ENCODE measurements around the gene UCKL1. TPM values are rescaled to one million over a fixed set of nuclear protein-coding genes. Genes with fewer than 3 reads are reported as not detected.

Gene UCKL1
- total RNA-seq, 6 donors from 2014 or later, result 23.0 to 103 (median 37.3) TPM

DNA sequence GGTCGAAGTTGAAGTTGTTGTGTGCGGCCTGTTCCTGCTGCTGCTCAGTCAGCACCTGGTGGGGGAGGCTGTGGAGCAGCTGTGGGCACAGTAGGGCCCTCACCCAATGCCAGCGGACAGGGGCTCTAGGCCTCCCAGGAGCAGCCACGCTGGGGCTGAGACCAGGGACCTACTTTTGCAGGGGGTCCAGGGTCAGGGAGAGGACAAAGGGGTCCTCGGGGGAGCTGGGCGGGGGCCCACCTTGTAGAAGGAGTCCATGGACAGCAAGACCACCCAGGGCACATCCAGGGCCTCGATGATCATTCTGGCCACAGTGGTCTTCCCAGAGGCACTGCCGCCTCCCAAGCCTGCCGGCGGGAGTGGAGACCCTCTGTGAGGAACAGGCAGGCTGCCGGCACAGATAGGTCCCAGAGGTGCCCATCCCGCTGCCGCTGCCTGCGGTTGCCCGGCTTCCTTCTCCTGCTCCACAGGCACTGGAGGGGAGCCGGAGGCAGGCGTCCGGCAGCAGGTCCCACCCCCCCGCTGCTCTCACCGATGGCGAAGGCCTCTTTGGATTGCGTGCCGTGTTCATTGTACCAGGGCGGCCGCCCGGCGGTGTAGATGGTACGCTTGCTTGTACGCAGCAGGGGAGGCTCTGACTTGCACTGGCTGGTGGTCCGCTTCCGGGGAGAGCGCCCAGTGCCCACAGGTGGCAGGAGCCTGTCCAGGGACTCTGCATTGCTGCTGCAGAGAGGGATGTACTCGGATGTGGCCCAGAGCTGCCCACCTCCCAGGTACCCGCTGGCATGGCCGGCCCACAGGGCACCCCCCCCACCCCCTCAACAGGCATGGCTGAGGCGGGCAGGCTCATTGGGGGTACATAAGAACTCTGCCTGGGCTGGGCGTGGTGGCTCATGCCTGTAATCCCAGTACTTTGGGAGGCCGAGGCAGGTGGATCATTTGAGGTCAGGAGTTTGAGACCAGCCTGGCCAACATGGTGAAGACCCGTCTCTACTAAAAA is 10.0 kb downstream of the UCKL1 start:
- 95 to 99% methylated on average over 19 to 39 of the region's 39 CpGs for WGBS, 2 donors
- ATAC-seq (ENCODE audit: low FRiP score in 2 of 2) (no peak), DNase-seq (peak in 1 of 2 donors; percentile 85)
- Histone ChIP-seq H3K4me1 (peaks cover 50 to 68% (median 56%) of the 10 kb centered on the region in 4 donors), H3K27ac (no peak overlapping the region), H3K4me3 (no peak overlapping the region), H3K27me3 (no peaks in the 10 kb centered on the region), H3K9me3 (no peaks in the 10 kb centered on the region), H3K36me3 (peaks cover 0 to 41% (median 32%) of the 10 kb centered on the region in 4 donors)
- TF ChIP-seq, protein P1, sequence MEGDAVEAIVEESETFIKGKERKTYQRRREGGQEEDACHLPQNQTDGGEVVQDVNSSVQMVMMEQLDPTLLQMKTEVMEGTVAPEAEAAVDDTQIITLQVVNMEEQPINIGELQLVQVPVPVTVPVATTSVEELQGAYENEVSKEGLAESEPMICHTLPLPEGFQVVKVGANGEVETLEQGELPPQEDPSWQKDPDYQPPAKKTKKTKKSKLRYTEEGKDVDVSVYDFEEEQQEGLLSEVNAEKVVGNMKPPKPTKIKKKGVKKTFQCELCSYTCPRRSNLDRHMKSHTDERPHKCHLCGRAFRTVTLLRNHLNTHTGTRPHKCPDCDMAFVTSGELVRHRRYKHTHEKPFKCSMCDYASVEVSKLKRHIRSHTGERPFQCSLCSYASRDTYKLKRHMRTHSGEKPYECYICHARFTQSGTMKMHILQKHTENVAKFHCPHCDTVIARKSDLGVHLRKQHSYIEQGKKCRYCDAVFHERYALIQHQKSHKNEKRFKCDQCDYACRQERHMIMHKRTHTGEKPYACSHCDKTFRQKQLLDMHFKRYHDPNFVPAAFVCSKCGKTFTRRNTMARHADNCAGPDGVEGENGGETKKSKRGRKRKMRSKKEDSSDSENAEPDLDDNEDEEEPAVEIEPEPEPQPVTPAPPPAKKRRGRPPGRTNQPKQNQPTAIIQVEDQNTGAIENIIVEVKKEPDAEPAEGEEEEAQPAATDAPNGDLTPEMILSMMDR (IDR thresholded peaks at IDR 0.05), result no peak
- no peak for TF ChIP-seq EP300 (IDR thresholded peaks at IDR 0.05)
- no peak for TF ChIP-seq POLR2AphosphoS5 (IDR thresholded peaks at IDR 0.05)
- TF ChIP-seq POLR2A (IDR thresholded peaks at IDR 0.05), result no peak

DNA sequence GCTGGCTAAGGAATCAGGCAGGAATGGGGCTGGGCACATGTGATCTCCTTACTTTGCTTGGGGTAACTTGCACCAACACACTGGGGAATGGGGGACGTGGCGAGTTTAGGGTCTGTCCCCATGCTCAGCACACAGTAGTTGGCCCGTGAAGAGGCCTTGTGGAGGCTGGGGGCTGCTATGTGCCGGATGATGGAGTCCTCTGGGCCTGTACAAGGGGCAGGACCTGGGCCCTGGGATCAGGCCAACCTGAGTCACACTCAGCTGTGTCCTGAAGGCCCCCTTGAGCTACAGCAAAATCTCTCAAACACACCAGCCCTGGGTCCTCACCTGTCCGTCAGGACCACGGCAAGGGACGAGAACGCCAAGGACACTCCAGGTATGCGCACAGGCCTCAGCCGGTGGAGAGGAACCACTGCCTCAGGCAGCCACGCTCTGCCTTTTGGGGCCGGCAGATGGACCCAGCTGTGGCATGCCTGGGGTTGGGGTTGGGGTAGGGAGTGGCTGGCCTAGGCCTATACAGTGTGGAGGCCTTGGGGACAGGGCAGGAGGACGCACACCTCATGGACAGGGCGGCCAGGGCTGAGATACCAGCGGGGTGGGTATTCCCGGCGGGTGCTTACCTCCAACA is 11.1 kb downstream of the UCKL1 start:
- DNase-seq (peak in 1 of 2 donors; percentile 50), ATAC-seq (ENCODE audit: low FRiP score in 2 of 2) (no peak)
- TF ChIP-seq POLR2AphosphoS5 (IDR thresholded peaks at IDR 0.05) (no peak), POLR2A (IDR thresholded peaks at IDR 0.05) (no peak), EP300 (IDR thresholded peaks at IDR 0.05) (no peak)
- TF ChIP-seq, protein P1 (IDR thresholded peaks at IDR 0.05), result no peak
- Histone ChIP-seq H3K27ac (peak overlapping the region in 1 of 4 donors; percentile 84), H3K36me3 (peaks cover 7 to 52% (median 43%) of the 10 kb centered on the region in 4 donors), H3K4me3 (no peak overlapping the region), H3K4me1 (peaks cover 41 to 61% (median 46%) of the 10 kb centered on the region in 4 donors), H3K9me3 (no peaks in the 10 kb centered on the region), H3K27me3 (no peaks in the 10 kb centered on the region)
- 93 to 96% methylated on average over 5 to 16 of the region's 17 CpGs for WGBS, 2 donors

DNA sequence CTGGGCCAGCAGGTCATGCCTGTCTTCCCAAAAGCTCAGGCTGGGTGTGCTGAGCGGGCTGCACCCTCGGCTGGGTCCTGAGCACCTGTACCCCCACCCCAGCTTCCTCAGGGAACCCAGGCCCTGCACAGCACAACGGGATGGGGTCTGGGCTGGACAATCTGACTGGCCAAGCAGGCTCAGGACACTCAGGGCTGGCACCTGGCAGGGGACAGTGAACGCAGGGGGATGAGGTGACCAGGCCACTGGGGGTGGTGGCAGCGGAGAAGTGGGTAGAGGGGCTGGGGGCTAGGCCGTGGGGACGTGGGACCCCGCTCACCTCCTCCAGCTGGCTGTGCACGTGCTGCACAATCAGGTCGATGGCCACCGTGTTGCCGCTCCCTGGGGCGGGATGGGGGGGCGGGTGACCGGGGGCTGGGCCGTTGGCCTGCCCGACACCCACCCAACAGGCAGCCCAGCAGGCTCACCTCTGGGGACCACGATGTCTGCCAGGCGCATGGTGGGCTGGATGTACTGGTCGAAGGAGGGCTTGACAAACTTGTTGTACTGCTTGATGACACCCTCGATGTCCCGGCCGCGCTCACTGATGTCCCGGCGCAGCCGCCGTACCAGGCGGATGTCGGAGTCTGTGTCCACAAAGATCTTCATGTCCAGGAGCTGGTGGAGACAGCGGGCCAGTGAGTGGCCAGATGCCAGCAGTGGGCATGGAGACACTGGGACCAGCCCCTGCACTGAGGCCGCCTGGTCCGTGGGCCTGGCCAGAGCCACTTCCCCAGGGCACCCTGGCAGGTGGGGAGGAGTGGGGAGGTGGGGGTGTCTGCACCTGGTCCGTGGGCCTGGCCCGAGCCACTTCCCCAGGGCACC is 11.9 kb downstream of the UCKL1 start:
- Histone ChIP-seq H3K4me3 (no peak overlapping the region), H3K4me1 (peaks cover 33 to 52% (median 38%) of the 10 kb centered on the region in 4 donors), H3K27me3 (no peaks in the 10 kb centered on the region), H3K27ac (peak overlapping the region in 3 of 4 donors; percentile 4 to 84 (median 82)), H3K36me3 (peaks cover 8 to 60% (median 49%) of the 10 kb centered on the region in 4 donors), H3K9me3 (no peaks in the 10 kb centered on the region)
- DNase-seq (peak in 1 of 2 donors; percentile 74), ATAC-seq (ENCODE audit: low FRiP score in 2 of 2) (no peak)
- no peak for TF ChIP-seq POLR2A (IDR thresholded peaks at IDR 0.05)
- TF ChIP-seq EP300 (IDR thresholded peaks at IDR 0.05), result no peak
- TF ChIP-seq, protein P1 (IDR thresholded peaks at IDR 0.05), result no peak
- TF ChIP-seq POLR2AphosphoS5 (IDR thresholded peaks at IDR 0.05), result no peak
- 93 to 95% methylated on average over 12 to 24 of the region's 35 CpGs for WGBS, 2 donors

DNA sequence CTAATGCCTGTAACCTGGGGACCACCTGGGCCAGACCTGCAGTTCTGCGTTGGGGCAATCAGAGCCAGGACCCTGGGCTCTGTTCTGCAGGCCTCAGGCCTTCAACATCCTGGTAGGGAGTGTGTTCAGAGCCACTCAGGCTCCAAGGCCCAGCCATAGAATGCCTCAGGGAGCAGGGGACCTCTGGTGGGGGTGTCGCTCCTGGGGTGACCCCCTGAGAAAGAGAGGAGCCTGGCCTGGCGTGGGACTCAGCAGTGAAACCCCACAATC is 12.5 kb downstream of the UCKL1 start:
- WGBS, 2 donors, result 100% methylated on average over 1 of the region's 3 CpGs; no CpG with 5 or more reads in 1 of the 2 donors
- TF ChIP-seq, protein P1 (IDR thresholded peaks at IDR 0.05), result no peak
- no peak for TF ChIP-seq EP300 (IDR thresholded peaks at IDR 0.05)
- TF ChIP-seq POLR2AphosphoS5 (IDR thresholded peaks at IDR 0.05), result no peak
- TF ChIP-seq POLR2A (IDR thresholded peaks at IDR 0.05), result no peak
- DNase-seq (no peak), ATAC-seq (ENCODE audit: low FRiP score in 2 of 2) (no peak)
- Histone ChIP-seq H3K9me3 (no peaks in the 10 kb centered on the region), H3K36me3 (peaks cover 8 to 66% (median 55%) of the 10 kb centered on the region in 4 donors), H3K27ac (peak overlapping the region in 3 of 4 donors; percentile 4 to 84 (median 82)), H3K27me3 (no peaks in the 10 kb centered on the region), H3K4me1 (peaks cover 27 to 47% (median 32%) of the 10 kb centered on the region in 4 donors), H3K4me3 (no peak overlapping the region)
